ENCODE results near the gene PEX1.

DNA sequence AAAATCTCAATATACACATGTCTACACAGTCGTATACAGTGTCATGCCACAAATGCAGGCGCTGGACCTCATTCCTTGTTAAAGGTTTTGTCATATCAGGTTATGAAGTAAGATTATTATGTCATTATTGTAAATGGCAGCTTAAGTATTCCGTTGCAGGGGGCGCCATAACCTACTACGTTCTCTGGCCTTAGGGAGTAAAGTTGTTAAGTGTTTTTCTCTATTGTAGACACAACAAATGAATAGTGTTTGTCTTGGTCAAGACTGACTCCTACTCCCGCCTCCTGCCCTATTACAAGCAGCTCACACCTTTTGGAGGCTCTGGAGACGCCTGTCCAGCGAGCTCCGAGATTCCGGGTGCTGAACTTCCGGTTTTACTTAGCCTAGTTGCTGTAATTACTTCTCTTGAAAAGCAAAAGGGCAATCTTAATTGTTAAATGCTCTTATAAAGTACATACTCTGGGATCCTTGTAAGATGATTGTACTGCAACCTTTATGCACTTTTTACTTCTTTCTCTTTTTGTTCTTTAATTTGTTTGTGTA is 80.0 kb downstream of the PEX1 start:
- TF ChIP-seq POLR2A (IDR thresholded peaks at IDR 0.05) (no peak), POLR2AphosphoS5 (IDR thresholded peaks at IDR 0.05) (peak in 1 of 3 donors; percentile 8), EP300 (IDR thresholded peaks at IDR 0.05; ENCODE audit: low read depth) (no peak)
- TF ChIP-seq, protein P1, sequence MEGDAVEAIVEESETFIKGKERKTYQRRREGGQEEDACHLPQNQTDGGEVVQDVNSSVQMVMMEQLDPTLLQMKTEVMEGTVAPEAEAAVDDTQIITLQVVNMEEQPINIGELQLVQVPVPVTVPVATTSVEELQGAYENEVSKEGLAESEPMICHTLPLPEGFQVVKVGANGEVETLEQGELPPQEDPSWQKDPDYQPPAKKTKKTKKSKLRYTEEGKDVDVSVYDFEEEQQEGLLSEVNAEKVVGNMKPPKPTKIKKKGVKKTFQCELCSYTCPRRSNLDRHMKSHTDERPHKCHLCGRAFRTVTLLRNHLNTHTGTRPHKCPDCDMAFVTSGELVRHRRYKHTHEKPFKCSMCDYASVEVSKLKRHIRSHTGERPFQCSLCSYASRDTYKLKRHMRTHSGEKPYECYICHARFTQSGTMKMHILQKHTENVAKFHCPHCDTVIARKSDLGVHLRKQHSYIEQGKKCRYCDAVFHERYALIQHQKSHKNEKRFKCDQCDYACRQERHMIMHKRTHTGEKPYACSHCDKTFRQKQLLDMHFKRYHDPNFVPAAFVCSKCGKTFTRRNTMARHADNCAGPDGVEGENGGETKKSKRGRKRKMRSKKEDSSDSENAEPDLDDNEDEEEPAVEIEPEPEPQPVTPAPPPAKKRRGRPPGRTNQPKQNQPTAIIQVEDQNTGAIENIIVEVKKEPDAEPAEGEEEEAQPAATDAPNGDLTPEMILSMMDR (IDR thresholded peaks at IDR 0.05): peak; percentile 23 to 50 (median 40)

Measured in transverse colon (tissue), 4 donors.